IMR-90 (cell line): ENCODE measurements around the gene KBTBD4. TPM values are rescaled to one million over a fixed set of nuclear protein-coding genes. Genes with fewer than 3 reads are reported as not detected.

Source experiments
- ATAC-seq: fragments of 200-7000 bp; cut with Tn5 transposase; 2 replicates; pipeline ENCODE4 v1.9.1; 2020; ENCODE audit warnings: low read depth, mild to moderate bottlenecking, moderate library complexity
- BruUV-seq: library from RNA; stranded (reverse); fragments of 400-500 nt; replicated peaks from 2 replicates; lab custom pipeline; 2021; lab: Mats Ljungman, UMichigan
- CTCF ChIA-PET: fragments of 300-600 bp; formaldehyde crosslinking; extraction: SDS; loops from one replicate; lab custom pipeline; 2021; ENCODE audit warnings: antibody characterized with exemption; lab: Yijun Ruan, JAX
- POLR2A ChIA-PET: fragments of 300-600 bp; sonication (Branson Sonifier 250); formaldehyde crosslinking; loops from one replicate; lab custom pipeline; 2022; ENCODE audit warnings: antibody characterized with exemption; ENCODE audit not compliant: unreplicated experiment; lab: Charles Lee
- DNase-seq: peaks from one replicate; pipeline ENCODE4 v3.0.0; 2013
- H2AFZ ChIP-seq: replicated peaks from 2 replicates; pipeline ENCODE3; 2013; ENCODE audit warnings: low read length, mild to moderate bottlenecking; ENCODE audit not compliant: poor library complexity
- H2AK5ac ChIP-seq: 2 replicates; pipeline ENCODE4 v1.6.1; 2013; ENCODE audit warnings: low read depth, low read length, inconsistent platforms
- H2AK9ac ChIP-seq: replicated peaks from 2 replicates; pipeline ENCODE3; 2013; ENCODE audit warnings: mild to moderate bottlenecking, low read depth, low read length, moderate library complexity; ENCODE audit not compliant: poor library complexity
- H2BK120ac ChIP-seq: 2 replicates; pipeline ENCODE4 v1.6.1; 2013; ENCODE audit warnings: low read depth, low read length, inconsistent platforms
- H2BK15ac ChIP-seq: 3 replicates; pipeline ENCODE4 v1.6.1; 2013; ENCODE audit warnings: low read depth, low read length, inconsistent platforms
- H2BK20ac ChIP-seq: 2 replicates; pipeline ENCODE4 v1.6.1; 2013; ENCODE audit warnings: low read depth, mild to moderate bottlenecking, inconsistent platforms, low read length, moderate library complexity
- H2BK5ac ChIP-seq: 2 replicates; pipeline ENCODE4 v1.6.1; 2013; ENCODE audit warnings: mild to moderate bottlenecking, low read depth, low read length, inconsistent platforms; ENCODE audit not compliant: poor library complexity, severe bottlenecking
- H3K14ac ChIP-seq: replicated peaks from 2 replicates; pipeline ENCODE4 v1.6.1; 2013; ENCODE audit warnings: low read depth, low read length, inconsistent platforms
- H3K18ac ChIP-seq: 2 replicates; pipeline ENCODE4 v1.6.1; 2013; ENCODE audit warnings: low read depth, low read length, control low read depth
- H3K23ac ChIP-seq: 2 replicates; pipeline ENCODE4 v1.6.1; 2013; ENCODE audit warnings: low read depth, low read length, inconsistent platforms
- H3K27ac ChIP-seq: 2 replicates; pipeline ENCODE4 v1.5.1; 2013; ENCODE audit warnings: mild to moderate bottlenecking, control low read depth, low read length; ENCODE audit not compliant: insufficient read depth
- H3K27me3 ChIP-seq: 2 replicates; pipeline ENCODE4 v1.6.1; 2013; ENCODE audit warnings: low read length; ENCODE audit not compliant: control insufficient read depth, insufficient read depth
- H3K36me3 ChIP-seq: 2 replicates; pipeline ENCODE4 v1.6.1; 2013; ENCODE audit warnings: low read length, mixed read lengths; ENCODE audit not compliant: control insufficient read depth, insufficient read depth
- H3K4ac ChIP-seq: 2 replicates; pipeline ENCODE4 v1.6.1; 2013; ENCODE audit warnings: low read depth, low read length, inconsistent platforms
- H3K4me1 ChIP-seq: 2 replicates; pipeline ENCODE4 v1.6.1; 2013; ENCODE audit warnings: low read length, mixed read lengths; ENCODE audit not compliant: control insufficient read depth, insufficient read depth
- H3K4me2 ChIP-seq: 2 replicates; pipeline ENCODE4 v1.6.1; 2013; ENCODE audit warnings: low read depth, mild to moderate bottlenecking, control low read depth, low read length, moderate library complexity
- H3K4me3 ChIP-seq: 2 replicates; pipeline ENCODE4 v1.5.1; 2013; ENCODE audit warnings: low read depth, mild to moderate bottlenecking, control low read depth, low read length, moderate library complexity; ENCODE audit not compliant: insufficient read depth
- H3K56ac ChIP-seq: 2 replicates; pipeline ENCODE4 v1.6.1; 2013; ENCODE audit warnings: low read length, inconsistent platforms; ENCODE audit not compliant: insufficient read depth; ENCODE audit errors: extremely low read depth
- H3K79me1 ChIP-seq, 2 experiments: 2 replicates each; pipeline ENCODE4 v1.6.1; 2013; ENCODE audit warnings: low read length in 2 of 2, inconsistent platforms in 1 of 2, low read depth in 1 of 2
- H3K9ac ChIP-seq: 2 replicates; pipeline ENCODE4 v1.6.1; 2013; ENCODE audit warnings: low read depth, low read length, control low read depth
- H3K9me1 ChIP-seq: 2 replicates; pipeline ENCODE4 v1.6.1; 2013; ENCODE audit warnings: low read length, inconsistent platforms; ENCODE audit not compliant: insufficient read depth
- H3K9me3 ChIP-seq: 2 replicates; pipeline ENCODE4 v1.6.1; 2013; ENCODE audit warnings: low read length; ENCODE audit not compliant: control insufficient read depth, insufficient read depth
- H4K20me1 ChIP-seq: 2 replicates; pipeline ENCODE4 v1.6.1; 2013; ENCODE audit warnings: low read length, inconsistent platforms; ENCODE audit not compliant: insufficient read depth
- H4K5ac ChIP-seq: 2 replicates; pipeline ENCODE4 v1.6.1; 2013; ENCODE audit warnings: mild to moderate bottlenecking, low read depth, low read length, control low read depth
- H4K8ac ChIP-seq, 2 experiments: 2 replicates each; pipeline ENCODE4 v1.6.1; 2013; ENCODE audit warnings: low read depth in 2 of 2, low read length in 2 of 2, control low read depth in 1 of 2, inconsistent platforms in 1 of 2
- H4K91ac ChIP-seq: 2 replicates; pipeline ENCODE4 v1.6.1; 2013; ENCODE audit warnings: low read depth, low read length, inconsistent platforms; ENCODE audit not compliant: insufficient read depth
- CTCF ChIP-seq: conservative IDR thresholded peaks from 2 replicates; pipeline ENCODE4 v1.5.1; 2012; ENCODE audit warnings: mild to moderate bottlenecking, low read depth, low read length, improper control_type of control experiment
- RAD21 ChIP-seq: IDR thresholded peaks from 2 replicates; pipeline ENCODE4 v1.6.1; 2012; ENCODE audit warnings: low read length, improper control_type of control experiment
- WGBS, 2 experiments: methylation state at CpG; one replicate each; pipeline versions ENCODE4 v1.1.5 to v1.1.7; 2013; ENCODE audit warnings: missing lambda C conversion rate in 2 of 2; ENCODE audit not compliant: insufficient read length in 1 of 2; ENCODE audit errors: extremely low coverage in 2 of 2; 5-methylcytosine and 5-hydroxymethylcytosine counted together
- dilution Hi-C: fragments of 300-500 bp; cut with HindIII; formaldehyde crosslinking; loops from one replicate; pipeline ENCODE4 v1.14.3; 2018; ENCODE audit warnings: low sequenced_read_pairs; ENCODE audit not compliant: unreplicated experiment
- in situ Hi-C: fragments of 300-500 bp; cut with MboI; formaldehyde crosslinking; loops from 3 replicates; pipeline ENCODE4 v1.14.3; 2019; ENCODE audit warnings: low sequenced_read_pairs, inconsistent platforms, mixed read lengths
- intact Hi-C: fragments of 100-400 bp; cut with micrococcal nuclease; formaldehyde crosslinking; loops from 2 replicates; pipeline ENCODE4 v1.10.0; 2022
- polyA plus RNA-seq, 3 experiments: library from polyadenylated mRNA; depleted of rRNA; stranded (reverse); fragments of >200 nt; gene quantifications; 2 replicates each; pipeline ENCODE4 v1.2.3, GENCODE V29; 2012; ENCODE audit warnings: low replicate concordance in 1 of 3
- total RNA-seq: library from RNA; depleted of rRNA; stranded (reverse); fragments of >200 nt; gene quantifications from 2 replicates; pipeline ENCODE4 v1.2.3, GENCODE V29; 2012

Gene KBTBD4
- total and polyA plus RNA-seq, 2 of the 4 experiments (the other 2 are of a cell fraction), result 14.9 to 41.6 TPM

GRCh38 chr11:47595967-47596366 lies 17.2 kb upstream of the KBTBD4 start:
- intact Hi-C loops, result no loop called here
- WGBS, 2 experiments, result no CpG with 5 or more reads among the region's 1 CpG

More at GRCh38 chr11:47595967-47596366, 17.2 kb upstream of the KBTBD4 start:
- H2AK5ac ChIP-seq, result no peak overlapping the region
- no peaks in the 10 kb centered on the region for H3K9me1 ChIP-seq
- dilution Hi-C loops, result no loop called here
- no peaks in the 10 kb centered on the region for H3K4me1 ChIP-seq
- H3K4me2 ChIP-seq, result no peak overlapping the region
- in situ Hi-C loops, result no loop called here
- ATAC-seq (no peak), DNase-seq (no peak)
- no peak overlapping the region for H3K4me3 ChIP-seq
- H3K27ac ChIP-seq, result no peak overlapping the region
- no peak overlapping the region for H2BK15ac ChIP-seq
- H3K56ac ChIP-seq, result no peak overlapping the region
- no peak overlapping the region for H4K8ac ChIP-seq
- H3K23ac ChIP-seq, result no peak overlapping the region
- no peak overlapping the region for H3K9ac ChIP-seq
- no peak overlapping the region for H2AK9ac ChIP-seq
- no peak overlapping the region for H3K4ac ChIP-seq
- H3K18ac ChIP-seq, result no peak overlapping the region
- H2BK5ac ChIP-seq, result no peak overlapping the region
- ChIA-PET POLR2A (no interaction called here), CTCF (interaction anchor here (0.9 kb wide), 1 partner anchor 30 kb away, joined by 6 read pairs; no protein-coding TSS in a partner anchor)
- H4K91ac ChIP-seq, result no peak overlapping the region
- no peaks in the 10 kb centered on the region for H3K36me3 ChIP-seq
- H2AFZ ChIP-seq, result no peak overlapping the region
- H3K9me3 ChIP-seq, result no peaks in the 10 kb centered on the region
- H3K14ac ChIP-seq, result no peak overlapping the region
- no peaks in the 10 kb centered on the region for H3K79me1 ChIP-seq
- H4K20me1 ChIP-seq, result no peaks in the 10 kb centered on the region
- TF ChIP-seq CTCF, result no peak
- no peak for TF ChIP-seq RAD21
- H4K5ac ChIP-seq, result no peak overlapping the region
- BruUV-seq, result no TSS peak
- no peak overlapping the region for H2BK20ac ChIP-seq
- H3K27me3 ChIP-seq, result peaks cover 46% of the 10 kb centered on the region
- H2BK120ac ChIP-seq, result no peak overlapping the region
